A673 (cell line): ENCODE data around the gene RALGAPA2.

Experiments used
- CTCF ChIP-seq: fragments of 300-800, 200-600 bp; sonication (generic); conservative IDR thresholded peaks from 2 replicates; pipeline ENCODE4 v1.5.1; 2017; ENCODE audit warnings: low read depth, mild to moderate bottlenecking, antibody characterized with exemption, low read length, moderate library complexity, mixed read lengths
- EZH2 ChIP-seq: fragments of 200-600 bp; sonication (generic); IDR thresholded peaks from 2 replicates; pipeline ENCODE4 v1.6.1; 2017; ENCODE audit warnings: borderline replicate concordance, low read depth, mild to moderate bottlenecking, mixed read lengths, antibody characterized with exemption, low read length; ENCODE audit not compliant: poor library complexity, severe bottlenecking

- TF ChIP-seq CTCF = no peak
- no peak for TF ChIP-seq EZH2
Observed at GRCh38 chr20:20683020-20683419, 29.4 kb downstream of the RALGAPA2 start.
